A673 (cell line): ENCODE measurements around the gene AKR1C8.

Source experiments
- CTCF ChIP-seq: fragments of 300-800, 200-600 bp; sonication (generic); conservative IDR thresholded peaks from 2 replicates; pipeline ENCODE4 v1.5.1; 2017; ENCODE audit warnings: low read depth, mild to moderate bottlenecking, antibody characterized with exemption, low read length, moderate library complexity, mixed read lengths
- EZH2 ChIP-seq: fragments of 200-600 bp; sonication (generic); IDR thresholded peaks from 2 replicates; pipeline ENCODE4 v1.6.1; 2017; ENCODE audit warnings: borderline replicate concordance, low read depth, mild to moderate bottlenecking, mixed read lengths, antibody characterized with exemption, low read length; ENCODE audit not compliant: poor library complexity, severe bottlenecking

- no peak for TF ChIP-seq CTCF
- no peak for TF ChIP-seq EZH2
Observed at GRCh38 chr10:5157501-5157900, 27.4 kb downstream of the AKR1C8 start.
